HEK293 (cell line): ENCODE results near the gene PEX7.
"Not testable (repeated sequence)": the region's sequence is repeated elsewhere in the genome, so short reads cannot be mapped to it uniquely, and the experiment has no call there.

ENCODE experiments used
- CTCF ChIA-PET: fragments of 350-600 bp; formaldehyde crosslinking; extraction: SDS; loops from one replicate; lab custom pipeline; 2021; ENCODE audit warnings: antibody characterized with exemption; lab: Yijun Ruan, JAX
- POLR2A ChIA-PET: fragments of 300-600 bp; formaldehyde crosslinking; extraction: SDS; loops from one replicate; lab custom pipeline; 2020; ENCODE audit warnings: antibody characterized with exemption, inconsistent platforms; lab: Yijun Ruan, JAX
- H3K27ac ChIP-seq: fragments of 200-500 bp; sonication (Bioruptor generic); 2 replicates; pipeline ENCODE4 v1.5.1; 2014; ENCODE audit warnings: low read depth, low read length, control low read depth, inconsistent platforms; ENCODE audit errors: extremely low read depth
- H3K36me3 ChIP-seq, 2 experiments: fragments of 200-500 bp in 1 of 2; sonication (Bioruptor generic) in 1 of 2; 1 replicate in 1 of 2; 2 replicates in 1 of 2; pipeline ENCODE4 v1.5.1; 2014 to 2017; ENCODE audit warnings: inconsistent platforms in 2 of 2, low read length in 2 of 2; ENCODE audit not compliant: control insufficient read depth in 2 of 2, insufficient read depth in 1 of 2
- H3K4me1 ChIP-seq: fragments of 200-500 bp; sonication (Bioruptor generic); 2 replicates; pipeline ENCODE4 v1.5.1; 2014; ENCODE audit warnings: mild to moderate bottlenecking, low read length, inconsistent platforms; ENCODE audit not compliant: control insufficient read depth, insufficient read depth
- H3K4me3 ChIP-seq: 2 replicates; pipeline ENCODE4 v1.5.1; 2011; ENCODE audit warnings: low read depth, mild to moderate bottlenecking, control low read depth, low read length, moderate library complexity
- H3K9me3 ChIP-seq: fragments of 200-500 bp; sonication (Bioruptor generic); 2 replicates; pipeline ENCODE4 v1.5.1; 2014; ENCODE audit warnings: low read depth, low read length, inconsistent platforms; ENCODE audit not compliant: control insufficient read depth, insufficient read depth
- BCL11A ChIP-seq: fragments of 450-650 bp; formaldehyde crosslinking; IDR thresholded peaks from 2 replicates; pipeline ENCODE4 v1.5.1; 2016; ENCODE audit warnings: low read depth, missing biosample characterization, missing genetic modification characterization
- BCL11B ChIP-seq: fragments of 450-650 bp; formaldehyde crosslinking; IDR thresholded peaks from 2 replicates; pipeline ENCODE4 v1.5.1; 2016; ENCODE audit warnings: low read depth, missing biosample characterization, missing genetic modification characterization
- CTCF ChIP-seq: fragments of 450-650 bp; formaldehyde crosslinking; IDR thresholded peaks from 2 replicates; pipeline ENCODE4 v1.5.1; 2016; ENCODE audit warnings: missing biosample characterization, missing genetic modification characterization
- EGR2 ChIP-seq: fragments of 450-650 bp; formaldehyde crosslinking; IDR thresholded peaks from 2 replicates; pipeline ENCODE4 v1.5.1; 2016; ENCODE audit warnings: low read depth, missing biosample characterization, missing genetic modification characterization
- KLF16 ChIP-seq: fragments of 450-650 bp; formaldehyde crosslinking; IDR thresholded peaks from 2 replicates; pipeline ENCODE4 v1.5.1; 2017; ENCODE audit warnings: missing biosample characterization, missing genetic modification characterization
- MEIS1 ChIP-seq: sonication (generic); formaldehyde crosslinking; IDR thresholded peaks from 2 replicates; pipeline ENCODE4 v1.8.1; 2022; ENCODE audit warnings: missing genetic modification reagents, mild to moderate bottlenecking, borderline replicate concordance
- ZBTB20 ChIP-seq: fragments of 450-650 bp; formaldehyde crosslinking; IDR thresholded peaks from 2 replicates; pipeline ENCODE4 v1.5.1; 2016; ENCODE audit warnings: missing biosample characterization, missing genetic modification characterization
- ZNF10 ChIP-seq: fragments of 450-650 bp; formaldehyde crosslinking; IDR thresholded peaks from 2 replicates; pipeline ENCODE4 v1.5.1; 2017; ENCODE audit warnings: missing biosample characterization, missing genetic modification characterization
- ZNF114 ChIP-seq: fragments of 450-650 bp; formaldehyde crosslinking; IDR thresholded peaks from 2 replicates; pipeline ENCODE4 v1.5.0; 2017; ENCODE audit warnings: missing biosample characterization, missing genetic modification characterization
- ZNF132 ChIP-seq: fragments of 450-650 bp; formaldehyde crosslinking; IDR thresholded peaks from 2 replicates; pipeline ENCODE4 v1.5.1; 2017; ENCODE audit warnings: missing biosample characterization, missing genetic modification characterization, borderline replicate concordance
- ZNF223 ChIP-seq: fragments of 450-650 bp; formaldehyde crosslinking; IDR thresholded peaks from 2 replicates; pipeline ENCODE4 v1.5.1; 2016; ENCODE audit warnings: missing biosample characterization, missing genetic modification characterization
- ZNF350 ChIP-seq: fragments of 450-650 bp; formaldehyde crosslinking; IDR thresholded peaks from 2 replicates; pipeline ENCODE4 v1.5.0; 2017; ENCODE audit warnings: missing biosample characterization, mild to moderate bottlenecking, missing genetic modification characterization
- ZNF362 ChIP-seq: fragments of 450-650 bp; formaldehyde crosslinking; IDR thresholded peaks from 2 replicates; pipeline ENCODE4 v1.5.1; 2016; ENCODE audit warnings: missing biosample characterization, missing genetic modification characterization
- ZNF473 ChIP-seq: fragments of 450-650 bp; formaldehyde crosslinking; IDR thresholded peaks from 2 replicates; pipeline ENCODE4 v1.5.1; 2017; ENCODE audit warnings: missing biosample characterization, missing genetic modification characterization
- ZNF530 ChIP-seq: fragments of 450-650 bp; formaldehyde crosslinking; IDR thresholded peaks from 2 replicates; pipeline ENCODE4 v1.5.1; 2016; ENCODE audit warnings: low read depth, missing biosample characterization, missing genetic modification characterization
- ZNF571 ChIP-seq: fragments of 450-650 bp; formaldehyde crosslinking; IDR thresholded peaks from 2 replicates; pipeline ENCODE4 v1.5.0; 2017; ENCODE audit warnings: missing biosample characterization, missing genetic modification characterization
- ZNF843 ChIP-seq: fragments of 450-650 bp; formaldehyde crosslinking; IDR thresholded peaks from 2 replicates; pipeline ENCODE4 v1.5.1; 2016; ENCODE audit warnings: missing biosample characterization, missing genetic modification characterization
- ZSCAN23 ChIP-seq: fragments of 450-650 bp; formaldehyde crosslinking; IDR thresholded peaks from 2 replicates; pipeline ENCODE4 v1.5.1; 2016; ENCODE audit warnings: missing biosample characterization, missing genetic modification characterization
- ZSCAN30 ChIP-seq: fragments of 450-650 bp; IDR thresholded peaks from 2 replicates; pipeline ENCODE4 v1.5.1; 2018; ENCODE audit warnings: missing biosample characterization, mild to moderate bottlenecking, missing genetic modification characterization, moderate library complexity
- TF ChIP-seq, protein P1 (sequence below): fragments of 450-650 bp; formaldehyde crosslinking; IDR thresholded peaks from 2 replicates; pipeline ENCODE4 v1.5.1; 2017; ENCODE audit warnings: missing biosample characterization, missing genetic modification characterization

PEX7 gene

GRCh38 chr6:136945711-136946121 lies 123.3 kb downstream of the PEX7 start:
- no peaks in the 10 kb centered on the region for H3K9me3 ChIP-seq
- no peak overlapping the region for H3K27ac ChIP-seq
- ChIA-PET CTCF (interaction anchor here (0.6 to 1.3 kb wide), 4 partner anchors 9 to 248 kb away, joined by 4 to 8 read pairs (median 4); no protein-coding TSS in a partner anchor), POLR2A (no interaction called here)
- H3K4me3 ChIP-seq: no peak overlapping the region
- no peaks in the 10 kb centered on the region for H3K4me1 ChIP-seq
- no peaks in the 10 kb centered on the region for H3K36me3 ChIP-seq
- no peak for TF ChIP-seq ZNF473 (tag by site-specific recombination)
- TF ChIP-seq ZNF114: no peak
- TF ChIP-seq ZNF350 (tag by site-specific recombination): no peak
- no peak for TF ChIP-seq CTCF (tag by site-specific recombination)
- TF ChIP-seq BCL11A (tag by site-specific recombination): no peak
- no peak for TF ChIP-seq MEIS1 (CRISPR knock-in tag)
- no peak for TF ChIP-seq EGR2
- TF ChIP-seq KLF16: no peak
- TF ChIP-seq, protein P1, sequence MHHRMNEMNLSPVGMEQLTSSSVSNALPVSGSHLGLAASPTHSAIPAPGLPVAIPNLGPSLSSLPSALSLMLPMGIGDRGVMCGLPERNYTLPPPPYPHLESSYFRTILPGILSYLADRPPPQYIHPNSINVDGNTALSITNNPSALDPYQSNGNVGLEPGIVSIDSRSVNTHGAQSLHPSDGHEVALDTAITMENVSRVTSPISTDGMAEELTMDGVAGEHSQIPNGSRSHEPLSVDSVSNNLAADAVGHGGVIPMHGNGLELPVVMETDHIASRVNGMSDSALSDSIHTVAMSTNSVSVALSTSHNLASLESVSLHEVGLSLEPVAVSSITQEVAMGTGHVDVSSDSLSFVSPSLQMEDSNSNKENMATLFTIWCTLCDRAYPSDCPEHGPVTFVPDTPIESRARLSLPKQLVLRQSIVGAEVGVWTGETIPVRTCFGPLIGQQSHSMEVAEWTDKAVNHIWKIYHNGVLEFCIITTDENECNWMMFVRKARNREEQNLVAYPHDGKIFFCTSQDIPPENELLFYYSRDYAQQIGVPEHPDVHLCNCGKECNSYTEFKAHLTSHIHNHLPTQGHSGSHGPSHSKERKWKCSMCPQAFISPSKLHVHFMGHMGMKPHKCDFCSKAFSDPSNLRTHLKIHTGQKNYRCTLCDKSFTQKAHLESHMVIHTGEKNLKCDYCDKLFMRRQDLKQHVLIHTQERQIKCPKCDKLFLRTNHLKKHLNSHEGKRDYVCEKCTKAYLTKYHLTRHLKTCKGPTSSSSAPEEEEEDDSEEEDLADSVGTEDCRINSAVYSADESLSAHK (tag by site-specific recombination): no peak

GRCh38 chr6:136947037-136947436 lies 124.6 kb downstream of the PEX7 start:
- ChIA-PET POLR2A (no interaction called here), CTCF (interaction anchor here (0.6 kb wide), 1 partner anchor 85 kb away, joined by 3 read pairs; no protein-coding TSS in a partner anchor)
- no peaks in the 10 kb centered on the region for H3K36me3 ChIP-seq
- H3K27ac ChIP-seq: no peak overlapping the region
- no peaks in the 10 kb centered on the region for H3K4me1 ChIP-seq
- TF ChIP-seq ZNF571 (tag by site-specific recombination) (no peak), ZNF843 (no peak)
- H3K9me3 ChIP-seq: no peaks in the 10 kb centered on the region
- no peak overlapping the region for H3K4me3 ChIP-seq

DNA sequence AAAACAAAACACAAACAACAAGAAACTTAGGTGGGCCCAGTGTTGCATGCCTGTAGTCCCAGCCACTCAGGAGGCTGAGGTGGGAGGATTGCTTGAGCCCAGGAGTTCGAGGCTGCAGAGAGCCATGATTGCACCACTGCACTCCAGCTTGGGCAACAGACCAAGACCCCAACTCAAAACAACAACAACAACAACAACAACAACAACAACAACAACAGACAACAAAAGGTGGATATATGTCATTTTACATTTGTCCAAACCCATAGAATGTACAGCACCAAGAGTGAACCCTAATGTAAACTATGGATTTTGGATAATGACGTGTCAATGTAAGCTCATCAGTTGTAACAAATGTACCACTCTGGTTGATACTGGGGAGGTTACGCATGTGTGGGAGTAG lies 127.6 kb downstream of the PEX7 start:
- CTCF ChIA-PET: interaction anchor here (0.6 to 0.9 kb wide), 2 partner anchors 633 to 1410 kb away, joined by 3 read pairs; no protein-coding TSS in a partner anchor
- H3K9me3 ChIP-seq, H3K27ac ChIP-seq, POLR2A ChIA-PET, H3K4me1 ChIP-seq, H3K36me3 ChIP-seq, H3K4me3 ChIP-seq: not testable (repeated sequence)

- H3K9me3 ChIP-seq: no peaks in the 10 kb centered on the region
- H3K4me1 ChIP-seq: peaks cover 3% of the 10 kb centered on the region; the same call in 1 of the 2 replicates
- H3K36me3 ChIP-seq: no peaks in the 10 kb centered on the region
- H3K4me3 ChIP-seq: no peak overlapping the region
- ChIA-PET CTCF (interaction anchor here (0.6 to 0.7 kb wide), 3 partner anchors 10 to 64 kb away, joined by 3 to 4 read pairs (median 4); no protein-coding TSS in a partner anchor), POLR2A (no interaction called here)
- H3K27ac ChIP-seq: no peak overlapping the region
- TF ChIP-seq ZNF132 (tag by site-specific recombination): no peak
- TF ChIP-seq ZNF10 (tag by site-specific recombination): no peak
- TF ChIP-seq CTCF (tag by site-specific recombination): no peak
- TF ChIP-seq ZSCAN23: no peak
- TF ChIP-seq BCL11B (tag by site-specific recombination): no peak
- no peak for TF ChIP-seq ZBTB20 (tag by site-specific recombination)
- TF ChIP-seq ZNF223 (tag by site-specific recombination): no peak
- TF ChIP-seq ZNF362 (tag by site-specific recombination): no peak
- no peak for TF ChIP-seq ZNF530
- TF ChIP-seq ZSCAN30 (tag by site-specific recombination): no peak
- TF ChIP-seq BCL11A (tag by site-specific recombination): no peak
- TF ChIP-seq ZNF350 (tag by site-specific recombination): no peak
Observed at GRCh38 chr6:136950436-136951126, 128.2 kb downstream of the PEX7 start.
